ENCODE data around the gene PIGU.
"Not testable (repeated sequence)": the region's sequence is repeated elsewhere in the genome, so short reads cannot be mapped to it uniquely, and the experiment has no call there.

The PIGU gene, protein sequence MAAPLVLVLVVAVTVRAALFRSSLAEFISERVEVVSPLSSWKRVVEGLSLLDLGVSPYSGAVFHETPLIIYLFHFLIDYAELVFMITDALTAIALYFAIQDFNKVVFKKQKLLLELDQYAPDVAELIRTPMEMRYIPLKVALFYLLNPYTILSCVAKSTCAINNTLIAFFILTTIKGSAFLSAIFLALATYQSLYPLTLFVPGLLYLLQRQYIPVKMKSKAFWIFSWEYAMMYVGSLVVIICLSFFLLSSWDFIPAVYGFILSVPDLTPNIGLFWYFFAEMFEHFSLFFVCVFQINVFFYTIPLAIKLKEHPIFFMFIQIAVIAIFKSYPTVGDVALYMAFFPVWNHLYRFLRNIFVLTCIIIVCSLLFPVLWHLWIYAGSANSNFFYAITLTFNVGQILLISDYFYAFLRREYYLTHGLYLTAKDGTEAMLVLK

DNA sequence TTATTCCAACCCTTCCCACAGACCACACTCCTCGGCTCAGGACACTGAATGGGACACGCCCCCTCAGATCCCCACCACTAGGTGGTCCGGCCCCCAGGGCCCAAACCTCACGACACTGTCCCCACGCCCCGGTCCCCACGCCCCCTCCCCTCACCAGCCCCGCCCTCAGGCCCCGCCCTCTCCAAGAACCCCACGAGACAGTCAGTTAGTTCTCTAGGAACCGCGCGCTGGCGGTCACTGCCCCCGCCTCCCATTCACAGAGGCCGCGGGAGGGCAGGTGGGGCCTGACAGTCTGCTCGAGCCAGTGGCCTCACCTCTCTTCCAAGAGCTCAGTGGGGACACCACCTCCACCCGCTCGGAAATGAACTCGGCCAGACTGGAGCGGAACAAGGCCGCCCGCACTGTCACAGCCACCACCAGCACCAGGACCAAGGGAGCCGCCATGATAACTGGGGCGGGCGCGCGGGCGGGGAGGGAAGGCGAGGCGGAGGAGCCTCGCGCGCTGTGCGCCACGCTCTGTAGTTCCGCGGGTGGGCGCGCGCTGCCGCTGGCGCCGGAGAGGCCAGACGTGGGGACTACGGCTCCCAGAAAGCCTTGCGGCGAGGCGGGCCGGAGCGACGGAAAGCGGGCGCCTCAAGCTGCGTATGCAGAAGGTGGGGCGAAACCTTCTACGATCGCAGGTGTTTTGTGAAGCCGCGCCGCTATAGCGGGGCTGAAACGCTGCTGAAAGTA lies at the start of gene PIGU:
PIGU (minus strand) TSS at position 451 of the 732 bp plus-strand sequence; CDS start at position 444, 7 bp downstream.
- DNase-seq, result peak; percentile 97

DNA sequence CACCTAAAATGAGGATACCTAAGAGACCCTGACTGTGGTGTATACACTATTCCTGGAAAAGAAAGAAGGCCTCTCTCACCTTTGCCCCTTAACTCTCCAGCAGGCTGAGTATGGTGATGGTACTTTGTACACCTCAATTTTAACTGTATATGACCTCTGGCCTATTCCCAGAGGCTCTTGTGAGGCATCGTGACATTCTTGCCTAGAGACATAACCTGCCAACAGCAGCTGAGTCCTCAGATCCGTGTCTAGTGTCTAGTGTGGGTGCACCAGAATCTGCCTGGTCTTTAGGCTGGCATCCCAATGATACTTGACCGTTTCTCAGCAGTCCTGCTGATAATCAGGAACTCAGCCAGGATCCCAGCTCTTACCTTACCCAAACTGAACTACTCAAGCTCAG lies 47.3 kb upstream of the PIGU start:
- DNase-seq, result no peak

DNA sequence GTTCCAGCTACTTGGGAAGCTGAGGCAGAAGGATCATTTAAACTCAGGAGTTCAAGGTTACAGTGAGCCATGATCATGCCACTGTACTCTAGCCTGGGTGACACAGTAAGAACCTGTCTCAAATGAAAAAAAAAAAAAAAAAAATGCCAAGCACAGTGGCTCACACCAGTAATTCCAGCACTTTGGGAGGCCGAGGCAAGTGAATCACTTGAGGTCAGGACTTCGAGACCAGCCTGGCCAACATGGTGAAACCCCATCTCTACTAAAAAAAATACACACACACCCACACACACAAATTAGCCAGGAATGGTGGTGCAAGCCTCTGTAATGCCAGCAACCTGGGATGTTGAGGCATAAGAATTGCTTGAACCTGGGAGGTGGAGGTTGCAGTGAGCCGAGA lies 45.7 kb upstream of the PIGU start:
- DNase-seq, result not testable (repeated sequence)

DNA sequence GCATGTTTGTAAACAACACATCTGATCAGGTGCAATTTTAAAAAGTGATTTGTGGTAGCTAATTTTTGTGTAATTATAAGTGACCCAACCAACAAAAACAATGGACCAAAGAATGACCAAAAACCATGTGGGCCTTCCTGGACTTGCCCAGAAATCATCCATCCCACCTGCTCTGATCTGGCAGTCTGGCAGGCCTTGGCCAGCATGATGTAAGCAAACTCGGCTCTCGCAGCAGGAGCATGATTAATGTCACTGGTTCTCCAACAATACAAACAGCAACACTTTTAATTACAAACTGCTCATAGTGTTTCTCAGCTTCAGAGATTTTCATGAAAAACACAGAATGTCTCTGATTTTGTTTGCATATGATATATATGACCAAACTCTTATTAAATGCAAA lies 43.4 kb upstream of the PIGU start:
- DNase-seq, result no peak

DNA sequence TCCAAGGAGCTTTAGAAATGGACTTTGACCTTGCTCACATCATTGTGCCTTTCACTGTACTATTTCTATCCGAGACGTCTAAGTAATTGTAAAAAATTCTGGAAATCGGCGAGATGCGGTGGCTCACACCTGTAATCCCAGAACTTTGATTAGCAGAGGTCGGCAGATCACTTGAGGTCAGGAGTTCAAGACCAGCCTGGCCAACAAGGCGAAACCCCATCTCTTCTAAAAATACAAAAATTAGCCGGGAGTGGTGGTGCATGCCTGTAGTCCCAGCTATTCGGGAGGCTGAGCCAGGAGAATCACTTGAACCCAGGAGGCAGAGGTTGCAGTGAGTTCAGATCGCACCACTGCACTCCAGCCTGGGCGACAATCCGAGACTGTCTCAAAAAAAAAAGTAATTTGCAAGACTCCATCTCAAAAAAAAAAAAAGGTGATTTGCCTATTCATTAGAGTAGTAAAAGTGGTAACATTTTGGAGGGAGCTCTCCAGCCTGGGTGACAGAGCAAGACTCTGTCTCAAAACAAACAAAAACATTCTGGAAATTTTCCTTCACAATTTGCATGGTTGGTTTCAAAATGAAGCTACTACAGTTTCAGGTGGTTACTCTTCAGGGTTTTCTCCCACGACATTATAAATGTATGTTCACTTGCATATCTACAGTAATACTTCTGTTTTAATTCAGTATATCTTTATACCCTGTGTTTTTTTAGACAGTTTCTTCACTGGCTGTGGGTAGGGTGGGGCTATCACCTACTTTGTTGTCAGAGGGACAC lies 42.5 kb upstream of the PIGU start:
- DNase-seq, result not testable (repeated sequence)

DNA sequence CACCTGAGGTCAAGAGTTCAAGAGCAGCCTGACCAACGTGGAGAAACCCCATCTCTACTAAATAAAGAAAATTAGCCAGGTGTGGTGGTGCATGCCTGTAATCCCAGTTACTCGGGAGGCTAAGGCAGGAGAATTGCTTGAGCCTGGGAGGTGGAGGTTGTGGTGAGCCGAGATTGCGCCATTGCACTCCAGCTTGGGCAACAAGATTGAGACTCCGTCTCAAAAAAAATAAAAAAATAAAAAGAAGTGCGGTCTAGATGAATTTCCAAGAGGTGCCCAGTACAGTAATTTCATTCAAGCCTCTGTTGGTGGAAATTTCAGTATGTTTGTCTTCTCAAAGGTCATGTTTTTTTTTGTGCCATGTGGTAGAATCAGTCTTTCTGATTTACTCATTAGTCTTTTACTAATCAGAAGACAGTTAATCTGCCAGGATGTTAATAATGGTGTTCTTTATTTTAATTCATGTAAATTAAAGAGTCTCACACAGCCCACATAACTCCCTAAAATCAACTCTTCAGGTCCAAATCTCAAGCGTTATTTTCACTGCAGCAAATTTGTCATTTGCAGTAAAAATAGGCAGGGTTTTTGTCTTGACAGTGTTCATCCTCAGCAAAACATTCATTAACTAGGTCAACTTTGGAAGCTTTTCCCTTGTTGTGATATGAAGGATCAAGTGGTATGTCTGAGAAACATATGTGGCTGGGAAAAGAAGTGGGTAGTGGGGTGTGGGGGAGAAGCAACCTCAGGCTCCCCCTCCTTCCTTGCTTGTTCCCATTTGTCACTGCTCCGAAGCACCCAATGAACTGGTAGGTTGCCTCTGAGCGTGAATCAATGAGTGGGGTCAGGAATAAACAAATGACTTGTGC lies 40.6 kb upstream of the PIGU start:
- no peak for DNase-seq

DNA sequence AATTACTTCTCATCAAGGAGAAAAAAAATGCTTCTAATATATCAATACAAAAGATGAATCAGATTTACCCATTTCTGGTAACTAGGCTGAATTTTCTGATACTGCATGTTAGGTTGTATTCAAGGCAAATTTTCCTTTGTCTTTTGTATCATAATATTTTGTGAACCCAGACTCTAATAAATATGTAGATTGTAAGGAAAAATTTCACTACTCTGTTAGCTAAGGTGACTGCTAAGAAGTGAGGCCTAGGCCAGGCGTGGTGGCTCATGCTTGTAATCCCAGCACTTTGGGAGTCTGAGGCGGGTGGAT lies 40.0 kb upstream of the PIGU start:
- DNase-seq, result no peak

DNA sequence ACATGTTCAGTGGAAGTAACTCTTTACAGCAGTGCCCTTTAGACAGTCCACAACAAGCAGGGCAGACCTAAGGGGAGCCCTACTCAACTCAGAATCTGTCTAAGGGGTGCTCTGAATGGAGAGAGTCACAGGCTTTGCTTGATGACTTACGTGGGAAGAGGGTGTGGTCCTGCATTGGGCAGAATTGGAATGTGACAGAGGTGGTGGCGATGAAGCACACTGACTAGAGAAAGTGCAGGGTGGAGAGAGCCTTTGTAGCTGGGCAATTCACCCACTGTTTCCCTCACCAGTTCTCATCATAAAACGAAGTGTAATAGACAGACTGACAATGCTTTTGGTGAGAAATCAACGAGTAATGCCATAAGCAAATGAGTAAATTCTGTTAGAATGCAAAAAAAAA lies 38.5 kb upstream of the PIGU start:
- DNase-seq, result no peak

DNA sequence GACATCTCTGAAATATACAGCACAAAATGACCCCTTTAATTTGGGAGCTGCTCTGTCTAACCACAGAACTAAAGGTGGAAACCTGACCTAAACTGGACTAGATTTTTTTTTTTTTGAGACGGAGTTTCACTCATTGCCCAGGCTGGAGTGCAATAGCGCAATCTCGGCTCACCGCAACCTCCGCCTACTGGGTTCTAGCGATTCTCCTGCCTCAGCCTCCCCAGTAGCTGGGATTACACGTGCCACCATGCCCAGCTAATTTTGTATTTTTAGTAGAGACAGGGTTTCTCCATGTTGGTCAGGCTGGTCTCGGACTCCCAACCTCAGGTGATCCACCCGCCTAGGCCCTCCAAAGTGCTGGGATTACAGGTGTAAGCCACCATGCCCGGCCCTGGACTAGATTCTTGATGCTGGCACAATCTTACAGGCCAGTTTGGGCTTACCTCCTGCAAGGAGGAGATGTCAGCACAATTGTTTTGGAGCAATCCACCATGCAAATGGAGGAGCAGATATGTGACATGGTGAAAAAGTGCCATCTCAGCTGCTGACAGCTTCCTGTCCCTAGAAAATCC lies 37.1 kb upstream of the PIGU start:
- not testable (repeated sequence) for DNase-seq

DNA sequence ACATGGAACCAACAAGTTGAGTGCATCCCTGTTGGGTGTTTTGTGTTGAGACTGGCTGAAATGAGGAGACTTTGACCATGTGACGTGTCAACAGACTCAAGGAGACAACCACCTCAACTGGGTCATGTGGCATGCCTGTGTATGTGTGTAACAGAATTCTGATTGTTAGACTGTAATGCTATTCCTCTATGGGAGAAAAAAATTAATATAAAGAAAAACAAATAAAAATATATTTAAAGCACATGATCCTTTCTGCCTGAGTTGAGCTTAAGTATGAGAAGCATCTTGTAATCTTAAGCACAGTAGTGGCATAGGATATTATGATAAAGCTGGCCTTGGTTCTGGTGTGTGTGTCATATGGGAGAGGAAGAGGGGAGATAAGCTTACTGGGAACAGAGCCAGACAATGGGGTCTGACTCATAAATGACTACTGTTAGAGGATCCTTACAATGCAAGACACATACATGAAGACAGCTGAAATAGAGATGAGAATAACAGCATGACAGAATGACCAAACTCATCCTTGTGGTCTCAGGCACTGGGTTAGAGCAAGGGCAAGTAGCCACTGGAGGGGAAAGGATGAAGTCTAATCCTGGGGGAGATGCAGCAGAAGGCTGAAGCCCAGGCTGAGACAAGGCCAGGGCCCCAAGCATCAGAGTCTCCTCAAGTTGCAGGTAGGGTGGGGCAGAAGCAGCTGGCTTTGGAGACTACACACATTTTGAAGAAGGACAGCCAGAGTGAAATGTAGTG lies 36.5 kb upstream of the PIGU start:
- peak; percentile 67 for DNase-seq

DNA sequence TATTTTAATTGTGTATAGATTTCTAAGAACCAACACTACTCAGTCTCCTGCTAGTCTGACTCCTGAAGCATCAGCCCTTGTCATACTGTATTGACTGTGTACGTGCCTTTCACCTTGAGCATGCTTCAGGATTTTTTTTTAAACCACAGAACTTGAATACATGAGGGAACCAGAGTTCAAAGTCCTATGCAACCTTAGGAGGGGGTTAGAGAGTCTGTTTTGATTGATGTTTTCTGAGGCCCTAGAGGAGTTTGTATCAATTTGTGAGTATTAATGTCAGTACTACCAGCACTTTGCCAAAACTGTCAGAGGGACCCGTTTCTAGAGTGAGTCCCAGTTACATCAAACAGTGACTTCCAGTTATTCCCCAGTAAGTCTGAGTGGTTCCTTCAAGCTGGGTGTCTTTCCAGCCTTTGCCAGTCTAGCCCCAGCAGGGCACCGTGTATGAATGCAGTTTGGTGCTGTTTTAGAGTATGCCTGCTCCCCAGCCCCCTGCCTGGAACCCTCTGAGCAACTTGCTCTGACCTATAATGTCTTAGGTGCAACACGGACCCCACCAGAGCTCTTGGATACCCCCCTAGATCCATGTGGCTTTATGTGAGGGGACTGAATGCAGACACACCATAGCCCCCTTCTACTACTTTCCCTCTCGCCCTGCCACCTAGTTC lies 35.8 kb upstream of the PIGU start:
- DNase-seq, result no peak

DNA sequence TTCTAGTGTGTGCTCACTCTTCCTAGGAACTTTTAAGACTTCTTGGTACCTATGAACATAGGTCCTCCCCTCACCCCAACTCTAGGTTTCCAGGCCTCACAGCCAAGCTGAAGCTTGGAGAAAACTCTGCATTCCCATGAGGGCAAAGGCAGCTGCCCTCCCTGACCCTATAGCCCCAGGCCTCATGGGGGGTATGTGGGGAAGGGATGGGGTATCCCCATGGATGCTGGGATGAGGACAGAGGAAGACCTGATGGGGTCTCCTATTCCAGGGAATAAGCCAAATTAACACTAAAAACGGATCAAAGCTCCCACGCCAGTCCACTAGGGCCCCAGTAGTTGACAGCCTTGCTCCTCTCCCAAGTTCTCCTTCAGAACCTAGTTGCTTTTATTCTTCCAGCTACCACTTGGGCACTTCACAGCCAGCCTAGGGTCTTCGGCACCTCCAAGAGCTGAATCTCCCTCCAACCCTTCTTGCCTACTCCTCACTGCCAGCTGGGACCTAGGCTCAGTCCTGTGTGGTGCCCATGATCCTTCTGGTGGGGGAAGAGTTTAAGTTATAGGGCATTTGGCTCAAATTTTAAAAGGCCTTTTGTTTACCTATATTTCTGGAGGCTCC lies 35.0 kb upstream of the PIGU start:
- DNase-seq, result no peak

DNA sequence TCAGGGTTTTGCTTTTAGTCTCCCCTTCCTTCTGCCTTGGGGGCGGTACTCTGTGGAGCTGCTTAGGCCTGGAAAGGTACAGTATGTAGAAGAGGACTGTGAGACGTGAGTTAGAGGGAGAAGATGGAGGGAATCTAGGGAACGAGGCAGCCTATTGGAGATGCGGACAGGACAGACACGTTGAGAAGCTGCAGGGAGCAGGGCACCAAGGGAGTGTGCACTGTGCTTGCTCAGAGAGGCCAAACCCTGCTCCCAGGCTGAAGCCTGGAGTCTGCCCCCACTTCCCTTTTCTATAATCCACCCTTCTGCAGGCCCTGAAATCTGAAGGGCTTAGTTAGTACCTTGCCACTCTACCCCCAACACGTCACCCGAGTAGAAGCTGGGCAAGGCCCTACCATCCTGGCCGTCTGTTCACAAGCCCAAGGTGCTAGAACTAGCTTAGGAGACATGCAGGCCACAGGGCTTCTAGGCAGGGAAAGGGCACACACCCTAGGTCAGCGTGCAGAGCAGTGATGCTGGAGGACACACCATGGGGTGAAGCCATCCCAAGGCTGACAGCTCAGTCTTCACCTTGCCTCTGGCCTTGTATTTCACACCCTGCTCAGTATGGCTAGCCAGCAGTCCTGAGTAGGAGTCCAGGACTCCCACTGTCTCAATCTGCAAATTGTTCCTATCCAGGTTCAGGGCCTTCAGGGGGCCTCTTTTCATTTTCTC lies 34.1 kb upstream of the PIGU start:
- peak; percentile 13 for DNase-seq

DNA sequence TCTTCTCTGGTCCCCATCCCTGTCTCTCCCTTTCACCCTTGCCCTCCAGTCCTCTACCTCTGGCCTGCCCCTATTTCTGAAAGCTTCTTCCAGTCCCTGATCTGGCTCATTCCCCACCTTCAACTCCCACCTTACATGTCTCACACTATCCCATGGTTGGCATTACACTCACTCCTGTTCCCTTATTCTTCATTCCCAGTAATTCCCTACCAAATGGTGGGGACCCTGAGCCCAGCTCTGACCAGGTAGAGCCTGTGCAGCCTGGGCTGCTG lies 33.6 kb upstream of the PIGU start:
- DNase-seq, result no peak

DNA sequence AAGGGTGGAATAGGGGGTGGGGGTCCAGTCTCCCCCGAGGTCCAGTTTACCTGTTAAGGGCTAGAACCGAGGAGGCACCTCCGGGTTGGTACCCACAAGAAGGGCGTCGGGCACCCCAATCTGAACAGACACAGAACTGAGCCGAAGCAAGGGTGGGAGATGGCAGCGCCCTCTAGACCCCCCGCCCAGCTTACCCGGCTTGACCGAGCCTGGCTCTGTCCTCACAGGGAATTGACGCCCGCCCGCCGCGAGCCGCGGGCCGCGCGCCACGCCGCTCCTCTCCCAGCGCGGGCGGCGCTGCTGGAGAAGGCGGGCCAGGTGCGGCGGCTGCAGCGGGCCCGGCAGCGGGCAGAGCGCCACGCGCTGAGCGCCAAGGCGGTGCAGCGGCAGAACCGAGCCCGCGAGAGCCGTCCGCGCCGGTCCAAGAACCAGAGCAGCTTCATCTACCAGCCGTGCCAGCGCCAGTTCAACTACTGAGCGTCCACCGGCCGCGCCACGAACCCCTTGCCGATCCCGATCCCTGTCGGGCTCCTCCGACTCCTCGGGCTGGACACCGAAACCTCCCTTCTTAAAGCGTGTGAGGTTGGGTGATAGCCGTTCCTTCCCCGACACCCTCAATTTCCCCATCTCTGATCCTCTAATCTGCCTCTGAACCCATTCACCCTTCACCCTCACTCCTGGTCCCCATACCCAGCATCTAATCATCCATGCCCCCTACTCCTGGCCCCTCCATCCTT lies 33.1 kb upstream of the PIGU start:
- DNase-seq, result no peak

DNA sequence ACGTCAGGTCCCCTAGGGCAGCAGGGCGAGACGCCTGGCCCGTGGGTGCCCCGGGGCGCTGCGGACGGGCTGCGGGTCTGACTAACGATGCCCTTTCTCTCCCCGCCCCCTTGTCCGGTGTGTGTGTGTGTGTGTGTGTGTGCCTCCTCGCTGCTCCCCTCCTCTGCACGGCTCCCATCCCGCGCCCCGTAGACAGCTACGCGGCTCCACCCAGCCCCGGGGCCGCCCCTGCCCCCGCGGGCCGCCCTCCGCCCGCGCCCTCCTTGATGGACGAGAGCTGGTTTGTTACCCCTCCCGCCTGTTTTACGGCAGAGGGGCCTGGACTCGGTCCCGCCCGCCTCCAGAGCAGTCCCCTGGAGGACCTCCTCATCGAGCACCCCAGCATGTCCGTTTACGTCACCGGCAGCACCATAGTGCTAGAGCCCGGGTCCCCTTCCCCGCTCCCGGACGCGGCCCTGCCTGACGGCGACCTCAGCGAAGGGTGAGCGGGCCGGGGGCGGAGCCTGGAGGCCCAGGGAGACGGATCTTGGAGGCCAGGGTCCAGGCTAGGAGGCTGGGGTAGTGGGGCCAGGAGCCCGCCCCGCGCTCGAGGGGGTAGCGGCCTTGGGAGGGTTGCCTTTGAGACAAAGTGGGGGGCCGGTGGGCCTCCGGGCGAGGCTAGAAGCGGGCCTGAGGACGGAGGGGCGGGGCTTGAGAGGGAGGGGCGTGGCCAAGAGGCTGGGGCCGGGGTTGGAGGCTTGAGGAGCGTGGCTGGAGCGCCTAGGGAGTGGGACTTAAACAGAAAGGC lies 32.3 kb upstream of the PIGU start:
- peak; percentile 50 for DNase-seq

DNA sequence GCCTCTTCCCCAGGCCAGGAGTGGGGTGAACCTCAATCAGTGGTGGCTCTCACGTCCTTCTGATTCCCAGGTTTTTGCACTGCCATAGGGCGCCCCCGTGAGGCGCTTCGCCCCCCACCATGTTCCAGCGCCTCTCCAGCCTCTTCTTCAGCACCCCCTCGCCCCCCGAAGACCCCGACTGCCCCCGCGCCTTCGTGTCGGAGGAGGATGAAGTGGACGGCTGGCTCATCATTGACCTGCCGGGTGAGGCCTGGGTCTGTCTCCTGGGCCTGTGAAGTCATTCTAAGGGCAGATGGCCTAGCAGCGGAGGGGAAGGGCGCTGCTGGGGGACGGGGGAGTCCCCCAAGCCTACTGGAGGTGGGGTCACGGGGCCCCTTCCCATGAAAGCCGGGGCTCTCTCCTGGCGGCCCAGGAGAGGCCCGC lies 31.7 kb upstream of the PIGU start:
- peak; percentile 27 for DNase-seq
